Measurements from ENCODE around the gene PDE3A. TPM values are rescaled to one million over a fixed set of nuclear protein-coding genes. Genes with fewer than 3 reads are reported as not detected.

PDE3A gene
- total RNA-seq, 1 donor from 2014 or later = 1.3 TPM

DNA sequence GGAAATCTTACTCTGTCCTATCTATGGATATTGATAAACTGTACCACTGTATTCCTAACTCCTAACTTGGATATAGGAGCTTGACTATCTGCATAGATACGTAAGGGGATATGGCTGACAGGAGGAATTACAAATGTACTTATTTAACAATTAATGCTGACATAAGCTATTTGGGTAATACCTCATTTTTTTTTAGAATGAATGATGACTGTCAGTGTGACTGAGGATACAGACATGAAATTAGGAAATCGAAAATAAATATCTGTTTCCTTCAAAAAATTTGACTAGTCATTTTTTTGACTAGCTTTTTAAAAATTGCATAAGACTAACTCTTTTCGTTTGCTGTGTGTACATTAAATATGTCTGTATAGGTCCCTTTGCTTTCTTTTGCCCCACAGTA is 74.9 kb downstream of the PDE3A start:
- H3K4me3 Mint-ChIP-seq (ENCODE audit: unreplicated experiment) = no peak overlapping the region
- H3K36me3 Mint-ChIP-seq (ENCODE audit: unreplicated experiment) = no peaks in the 10 kb centered on the region
- H3K9me3 Mint-ChIP-seq (ENCODE audit: unreplicated experiment) = peaks cover 2% of the 10 kb centered on the region
- no peak for DNase-seq
- peaks cover 7% of the 10 kb centered on the region for H3K4me1 Mint-ChIP-seq (ENCODE audit: low read depth, unreplicated experiment)
- no peaks in the 10 kb centered on the region for H3K27me3 Mint-ChIP-seq (ENCODE audit: unreplicated experiment)
- H3K27ac Mint-ChIP-seq (ENCODE audit: unreplicated experiment) = no peak overlapping the region
- TF ChIP-seq, protein P1, sequence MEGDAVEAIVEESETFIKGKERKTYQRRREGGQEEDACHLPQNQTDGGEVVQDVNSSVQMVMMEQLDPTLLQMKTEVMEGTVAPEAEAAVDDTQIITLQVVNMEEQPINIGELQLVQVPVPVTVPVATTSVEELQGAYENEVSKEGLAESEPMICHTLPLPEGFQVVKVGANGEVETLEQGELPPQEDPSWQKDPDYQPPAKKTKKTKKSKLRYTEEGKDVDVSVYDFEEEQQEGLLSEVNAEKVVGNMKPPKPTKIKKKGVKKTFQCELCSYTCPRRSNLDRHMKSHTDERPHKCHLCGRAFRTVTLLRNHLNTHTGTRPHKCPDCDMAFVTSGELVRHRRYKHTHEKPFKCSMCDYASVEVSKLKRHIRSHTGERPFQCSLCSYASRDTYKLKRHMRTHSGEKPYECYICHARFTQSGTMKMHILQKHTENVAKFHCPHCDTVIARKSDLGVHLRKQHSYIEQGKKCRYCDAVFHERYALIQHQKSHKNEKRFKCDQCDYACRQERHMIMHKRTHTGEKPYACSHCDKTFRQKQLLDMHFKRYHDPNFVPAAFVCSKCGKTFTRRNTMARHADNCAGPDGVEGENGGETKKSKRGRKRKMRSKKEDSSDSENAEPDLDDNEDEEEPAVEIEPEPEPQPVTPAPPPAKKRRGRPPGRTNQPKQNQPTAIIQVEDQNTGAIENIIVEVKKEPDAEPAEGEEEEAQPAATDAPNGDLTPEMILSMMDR (IDR thresholded peaks at IDR 0.05; ENCODE audit: partially characterized antibody, unreplicated experiment) = no peak

DNA sequence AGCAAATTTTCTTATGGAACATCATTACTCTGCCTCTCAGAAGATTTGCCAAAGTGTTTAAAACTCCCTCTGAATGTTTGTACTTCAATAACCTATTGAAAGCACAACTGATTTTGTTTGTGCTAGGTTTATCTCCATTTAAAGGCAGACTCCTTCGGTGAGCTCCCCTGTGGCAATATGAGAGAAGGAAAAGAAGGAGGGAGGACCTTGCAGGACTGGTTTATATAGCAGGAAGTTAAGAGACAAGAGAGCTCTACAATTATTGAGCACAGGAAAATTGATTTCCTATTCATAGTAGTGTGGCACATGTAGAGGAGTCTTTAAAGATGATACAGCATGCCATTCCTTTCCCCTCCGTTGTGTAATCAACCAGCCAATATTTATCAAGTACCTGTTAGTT is 75.5 kb downstream of the PDE3A start:
- no peak overlapping the region for H3K4me3 Mint-ChIP-seq (ENCODE audit: unreplicated experiment)
- DNase-seq = no peak
- H3K27ac Mint-ChIP-seq (ENCODE audit: unreplicated experiment) = no peak overlapping the region
- peaks cover 7% of the 10 kb centered on the region for H3K4me1 Mint-ChIP-seq (ENCODE audit: low read depth, unreplicated experiment)
- H3K27me3 Mint-ChIP-seq (ENCODE audit: unreplicated experiment) = no peaks in the 10 kb centered on the region
- no peaks in the 10 kb centered on the region for H3K36me3 Mint-ChIP-seq (ENCODE audit: unreplicated experiment)
- TF ChIP-seq, protein P1 (IDR thresholded peaks at IDR 0.05; ENCODE audit: partially characterized antibody, unreplicated experiment) = no peak
- peaks cover 2% of the 10 kb centered on the region for H3K9me3 Mint-ChIP-seq (ENCODE audit: unreplicated experiment)

DNA sequence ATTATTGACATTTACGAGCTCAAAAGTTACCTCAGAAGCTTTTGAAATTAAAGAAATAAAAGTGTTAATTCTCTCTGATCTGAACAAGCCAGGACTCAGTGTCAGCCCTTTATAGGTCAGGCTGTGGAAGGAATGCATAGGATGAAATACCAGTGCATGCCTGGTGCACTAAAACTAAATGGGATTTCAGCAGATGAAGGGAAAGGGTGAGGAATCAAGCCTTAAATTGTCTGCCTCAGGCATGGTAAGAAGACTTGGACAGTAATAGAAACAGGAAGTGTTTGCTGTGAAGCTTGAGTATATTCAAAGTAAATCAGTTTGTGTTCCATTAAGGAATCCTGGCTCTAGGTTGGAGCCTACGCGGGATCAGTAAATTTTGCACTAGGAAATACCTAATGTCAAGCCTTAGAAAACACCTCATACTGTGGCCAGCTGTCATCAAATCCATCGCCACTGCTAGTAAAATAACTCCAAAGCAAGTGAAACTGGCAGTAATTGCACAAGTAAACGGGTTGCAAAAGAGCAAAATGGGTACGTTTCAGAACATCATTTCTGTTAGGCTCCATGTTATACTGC is 76.3 kb downstream of the PDE3A start:
- Mint-ChIP-seq H3K27ac (ENCODE audit: unreplicated experiment) (no peak overlapping the region), H3K4me1 (ENCODE audit: low read depth, unreplicated experiment) (peaks cover 7% of the 10 kb centered on the region), H3K27me3 (ENCODE audit: unreplicated experiment) (no peaks in the 10 kb centered on the region), H3K4me3 (ENCODE audit: unreplicated experiment) (no peak overlapping the region), H3K36me3 (ENCODE audit: unreplicated experiment) (no peaks in the 10 kb centered on the region), H3K9me3 (ENCODE audit: unreplicated experiment) (peaks cover 2% of the 10 kb centered on the region)
- TF ChIP-seq, protein P1 (IDR thresholded peaks at IDR 0.05; ENCODE audit: partially characterized antibody, unreplicated experiment) = no peak
- no peak for DNase-seq

DNA sequence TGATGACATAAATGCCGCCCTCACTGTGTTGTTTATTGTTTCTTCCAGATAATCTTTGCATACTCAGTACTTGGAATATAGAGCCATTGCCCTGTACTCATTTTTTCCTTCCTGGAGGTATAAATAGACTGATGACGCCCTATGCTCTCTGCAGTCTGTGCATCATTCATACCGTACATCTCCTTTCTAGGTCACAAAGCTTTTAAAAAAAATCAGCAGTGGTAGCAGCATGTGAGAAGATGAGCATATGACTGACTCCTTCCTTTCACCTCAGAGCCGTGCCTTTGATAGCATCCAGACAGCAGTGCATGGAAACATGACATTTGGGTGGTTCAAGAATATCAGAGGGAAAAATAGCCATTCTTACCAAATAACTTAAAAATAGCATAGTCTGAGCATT is 77.3 kb downstream of the PDE3A start:
- DNase-seq = no peak
- H3K4me1 Mint-ChIP-seq (ENCODE audit: low read depth, unreplicated experiment) = peaks cover 7% of the 10 kb centered on the region
- no peak overlapping the region for H3K4me3 Mint-ChIP-seq (ENCODE audit: unreplicated experiment)
- TF ChIP-seq, protein P1 (IDR thresholded peaks at IDR 0.05; ENCODE audit: partially characterized antibody, unreplicated experiment) = no peak
- no peaks in the 10 kb centered on the region for H3K27me3 Mint-ChIP-seq (ENCODE audit: unreplicated experiment)
- no peak overlapping the region for H3K27ac Mint-ChIP-seq (ENCODE audit: unreplicated experiment)
- H3K36me3 Mint-ChIP-seq (ENCODE audit: unreplicated experiment) = no peaks in the 10 kb centered on the region
- H3K9me3 Mint-ChIP-seq (ENCODE audit: unreplicated experiment) = peaks cover 2% of the 10 kb centered on the region

DNA sequence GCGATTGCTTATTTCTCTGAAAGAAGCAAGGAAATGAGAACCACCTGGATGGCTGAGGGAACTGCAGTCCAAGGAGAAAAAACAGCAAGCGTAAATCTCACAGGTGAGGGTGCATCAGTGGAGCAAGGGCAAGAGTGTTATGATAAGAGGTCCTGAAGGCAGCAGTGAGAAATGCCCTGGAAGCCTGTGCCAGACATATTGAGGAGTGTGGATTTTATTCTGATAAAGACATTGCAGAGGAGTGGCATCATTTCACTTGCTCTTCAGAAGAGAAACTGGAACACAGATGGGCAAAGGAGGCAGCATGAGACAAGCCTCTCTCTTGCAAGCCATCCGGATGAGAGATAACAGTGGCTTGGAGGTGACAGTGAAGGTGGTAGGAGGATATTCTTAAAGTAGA is 78.5 kb downstream of the PDE3A start:
- Mint-ChIP-seq H3K4me3 (ENCODE audit: unreplicated experiment) (no peak overlapping the region), H3K27ac (ENCODE audit: unreplicated experiment) (no peak overlapping the region), H3K27me3 (ENCODE audit: unreplicated experiment) (no peaks in the 10 kb centered on the region), H3K4me1 (ENCODE audit: low read depth, unreplicated experiment) (peaks cover 7% of the 10 kb centered on the region), H3K9me3 (ENCODE audit: unreplicated experiment) (no peaks in the 10 kb centered on the region), H3K36me3 (ENCODE audit: unreplicated experiment) (no peaks in the 10 kb centered on the region)
- TF ChIP-seq, protein P1 (IDR thresholded peaks at IDR 0.05; ENCODE audit: partially characterized antibody, unreplicated experiment) = no peak
- no peak for DNase-seq

Measured in glutamatergic neuron (in vitro differentiated cells).